ENCODE results near the gene AP3D1. TPM values are rescaled to one million over a fixed set of nuclear protein-coding genes. Genes with fewer than 3 reads are reported as not detected.

AP3D1 gene
- total RNA-seq, 1 donor: 121 TPM

DNA sequence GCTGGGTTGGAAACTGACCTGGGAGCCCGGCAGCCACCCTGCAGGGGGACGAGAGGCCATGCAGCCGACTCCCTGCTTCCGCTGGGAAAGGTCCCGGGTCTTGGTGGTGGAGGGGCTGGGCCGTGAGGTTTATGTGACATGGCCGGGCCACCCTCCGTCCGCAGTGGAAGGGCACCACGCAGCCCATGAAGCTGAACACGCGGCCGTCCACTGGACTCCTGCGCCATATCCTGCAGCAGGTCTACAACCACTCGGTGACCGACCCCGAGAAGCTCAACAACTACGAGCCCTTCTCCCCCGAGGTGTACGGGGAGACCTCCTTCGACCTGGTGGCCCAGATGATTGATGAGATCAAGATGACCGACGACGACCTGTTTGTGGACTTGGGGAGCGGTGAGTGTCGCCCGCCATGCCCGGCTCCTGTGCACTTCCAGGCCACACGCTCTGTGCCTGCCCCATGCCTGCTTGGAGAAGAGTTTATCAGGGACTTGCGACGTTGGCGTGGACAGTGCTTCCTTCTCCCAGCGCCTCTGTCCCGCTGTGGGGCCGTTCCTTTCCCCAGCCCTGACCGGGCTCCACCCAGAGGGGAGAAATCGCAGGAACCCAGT, 39.6 kb upstream of the AP3D1 start:
- H3K79me2 ChIP-seq (ENCODE audit: insufficient read depth, low read length): peaks cover 88% of the 10 kb centered on the region
- no peak overlapping the region for H3K27ac ChIP-seq (ENCODE audit: low read depth, low read length)
- H2AFZ ChIP-seq (ENCODE audit: low read length): no peak overlapping the region
- H3K4me1 ChIP-seq (ENCODE audit: insufficient read depth, low read length): peaks cover 14% of the 10 kb centered on the region
- no peaks in the 10 kb centered on the region for H3K27me3 ChIP-seq (ENCODE audit: insufficient read depth, low read length)
- H3K4me2 ChIP-seq (ENCODE audit: insufficient read depth, low read length): no peak overlapping the region
- TF ChIP-seq, protein P1, sequence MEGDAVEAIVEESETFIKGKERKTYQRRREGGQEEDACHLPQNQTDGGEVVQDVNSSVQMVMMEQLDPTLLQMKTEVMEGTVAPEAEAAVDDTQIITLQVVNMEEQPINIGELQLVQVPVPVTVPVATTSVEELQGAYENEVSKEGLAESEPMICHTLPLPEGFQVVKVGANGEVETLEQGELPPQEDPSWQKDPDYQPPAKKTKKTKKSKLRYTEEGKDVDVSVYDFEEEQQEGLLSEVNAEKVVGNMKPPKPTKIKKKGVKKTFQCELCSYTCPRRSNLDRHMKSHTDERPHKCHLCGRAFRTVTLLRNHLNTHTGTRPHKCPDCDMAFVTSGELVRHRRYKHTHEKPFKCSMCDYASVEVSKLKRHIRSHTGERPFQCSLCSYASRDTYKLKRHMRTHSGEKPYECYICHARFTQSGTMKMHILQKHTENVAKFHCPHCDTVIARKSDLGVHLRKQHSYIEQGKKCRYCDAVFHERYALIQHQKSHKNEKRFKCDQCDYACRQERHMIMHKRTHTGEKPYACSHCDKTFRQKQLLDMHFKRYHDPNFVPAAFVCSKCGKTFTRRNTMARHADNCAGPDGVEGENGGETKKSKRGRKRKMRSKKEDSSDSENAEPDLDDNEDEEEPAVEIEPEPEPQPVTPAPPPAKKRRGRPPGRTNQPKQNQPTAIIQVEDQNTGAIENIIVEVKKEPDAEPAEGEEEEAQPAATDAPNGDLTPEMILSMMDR (IDR thresholded peaks at IDR 0.05; ENCODE audit: extremely low read depth, low read depth, low read length): no peak
- no peaks in the 10 kb centered on the region for H3K9me3 ChIP-seq (ENCODE audit: low read depth, low read length)
- H3K4me3 ChIP-seq (ENCODE audit: insufficient read depth, low read length): no peak overlapping the region
- peaks cover 36% of the 10 kb centered on the region for H4K20me1 ChIP-seq (ENCODE audit: insufficient read depth, low read length)
- H3K36me3 ChIP-seq (ENCODE audit: insufficient read depth, low read length): peaks cover 65% of the 10 kb centered on the region
- no peak for DNase-seq (ENCODE audit: insufficient read length, low spot score, missing footprints)

DNA sequence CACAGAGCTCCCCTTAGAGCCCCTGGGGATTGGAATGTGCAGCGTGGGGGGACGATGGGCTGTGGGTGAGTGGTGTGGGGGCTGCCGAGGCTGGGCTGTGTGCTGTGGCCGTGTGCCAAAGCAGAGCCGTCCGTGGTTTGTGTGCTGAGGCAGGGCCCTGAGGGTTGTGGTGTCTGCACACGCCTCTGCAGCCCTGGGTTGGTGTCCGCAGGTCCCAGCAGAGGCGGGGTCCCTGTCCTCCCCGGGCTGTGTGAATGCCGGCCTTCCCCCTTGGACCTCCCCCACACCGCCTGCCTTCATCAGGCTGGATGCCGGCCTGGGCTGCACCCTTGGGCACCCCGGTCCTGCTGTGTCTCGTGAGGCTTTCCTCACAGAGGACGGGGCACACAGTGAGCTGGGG, 38.5 kb upstream of the AP3D1 start:
- no peak overlapping the region for H2AFZ ChIP-seq (ENCODE audit: low read length)
- TF ChIP-seq, protein P1 (IDR thresholded peaks at IDR 0.05; ENCODE audit: extremely low read depth, low read depth, low read length): no peak
- DNase-seq (ENCODE audit: insufficient read length, low spot score, missing footprints): no peak
- peak overlapping the region; percentile 72 for H3K27ac ChIP-seq (ENCODE audit: low read depth, low read length)
- H3K79me2 ChIP-seq (ENCODE audit: insufficient read depth, low read length): peaks cover 86% of the 10 kb centered on the region
- peaks cover 58% of the 10 kb centered on the region for H3K36me3 ChIP-seq (ENCODE audit: insufficient read depth, low read length)
- no peak overlapping the region for H3K4me3 ChIP-seq (ENCODE audit: insufficient read depth, low read length)
- peaks cover 39% of the 10 kb centered on the region for H4K20me1 ChIP-seq (ENCODE audit: insufficient read depth, low read length)
- no peaks in the 10 kb centered on the region for H3K9me3 ChIP-seq (ENCODE audit: low read depth, low read length)
- no peaks in the 10 kb centered on the region for H3K27me3 ChIP-seq (ENCODE audit: insufficient read depth, low read length)
- peaks cover 24% of the 10 kb centered on the region for H3K4me1 ChIP-seq (ENCODE audit: insufficient read depth, low read length)
- no peak overlapping the region for H3K4me2 ChIP-seq (ENCODE audit: insufficient read depth, low read length)

DNA sequence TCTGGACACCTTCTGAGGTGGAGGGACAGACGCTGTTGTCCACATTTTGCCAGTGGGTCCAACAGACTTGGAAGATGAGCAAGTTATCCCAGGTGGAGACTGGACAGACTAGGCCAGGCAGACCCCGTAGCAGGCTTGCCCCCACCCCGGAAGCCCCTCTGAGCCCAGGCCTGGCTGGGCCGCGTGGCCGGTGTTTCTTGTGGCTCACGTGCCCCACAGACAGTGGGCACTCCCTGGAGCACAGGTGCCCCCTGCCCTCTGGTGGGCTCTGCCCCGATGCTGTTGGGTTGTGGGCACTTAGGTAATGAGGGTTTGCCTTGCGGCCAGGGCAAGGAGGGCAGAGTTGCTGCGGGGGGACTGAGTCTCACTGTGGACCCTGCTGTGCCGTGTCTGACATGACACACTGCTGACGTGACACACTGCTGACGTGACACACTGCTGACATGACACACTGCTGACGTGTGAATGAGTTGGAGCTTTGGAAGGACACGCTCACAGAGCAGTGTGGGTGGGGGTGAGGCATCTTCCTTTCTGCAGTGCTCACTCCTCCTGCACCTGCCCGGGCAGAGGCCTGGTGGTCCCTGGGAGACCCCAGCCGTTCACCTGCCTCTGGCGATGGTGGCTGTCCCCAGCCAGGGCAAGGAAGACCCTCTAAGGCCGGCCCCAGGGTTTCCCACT, 37.5 kb upstream of the AP3D1 start:
- H3K36me3 ChIP-seq (ENCODE audit: insufficient read depth, low read length): peaks cover 58% of the 10 kb centered on the region
- DNase-seq (ENCODE audit: insufficient read length, low spot score, missing footprints): peak; percentile 97
- H4K20me1 ChIP-seq (ENCODE audit: insufficient read depth, low read length): peaks cover 49% of the 10 kb centered on the region
- H3K79me2 ChIP-seq (ENCODE audit: insufficient read depth, low read length): peaks cover 87% of the 10 kb centered on the region
- H2AFZ ChIP-seq (ENCODE audit: low read length): no peak overlapping the region
- H3K4me3 ChIP-seq (ENCODE audit: insufficient read depth, low read length): no peak overlapping the region
- H3K4me1 ChIP-seq (ENCODE audit: insufficient read depth, low read length): peaks cover 30% of the 10 kb centered on the region
- no peak overlapping the region for H3K4me2 ChIP-seq (ENCODE audit: insufficient read depth, low read length)
- no peaks in the 10 kb centered on the region for H3K9me3 ChIP-seq (ENCODE audit: low read depth, low read length)
- H3K27me3 ChIP-seq (ENCODE audit: insufficient read depth, low read length): no peaks in the 10 kb centered on the region
- H3K27ac ChIP-seq (ENCODE audit: low read depth, low read length): peak overlapping the region; percentile 72
- TF ChIP-seq, protein P1 (IDR thresholded peaks at IDR 0.05; ENCODE audit: extremely low read depth, low read depth, low read length): no peak

DNA sequence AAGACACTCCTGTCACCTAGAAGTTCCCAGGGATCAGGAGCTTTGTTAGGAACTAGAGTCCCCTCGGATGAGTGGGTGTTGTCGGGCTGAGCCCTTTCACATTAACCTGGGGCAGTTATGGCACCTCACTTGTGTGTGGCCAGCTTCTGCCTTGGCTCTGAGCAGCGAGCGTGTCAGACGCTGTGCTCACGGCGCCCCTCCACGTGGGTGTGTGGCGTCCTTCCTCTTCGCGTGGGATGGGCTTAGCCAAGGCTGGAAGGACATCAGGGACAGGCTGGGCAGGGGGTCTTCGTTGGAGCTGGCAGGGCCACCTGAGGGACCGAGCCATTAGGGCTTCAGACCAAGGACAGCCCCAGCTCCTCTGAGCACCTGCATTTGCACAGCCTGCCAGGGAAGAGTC, 35.8 kb upstream of the AP3D1 start:
- peaks cover 49% of the 10 kb centered on the region for H3K36me3 ChIP-seq (ENCODE audit: insufficient read depth, low read length)
- peaks cover 55% of the 10 kb centered on the region for H4K20me1 ChIP-seq (ENCODE audit: insufficient read depth, low read length)
- no peak overlapping the region for H3K4me2 ChIP-seq (ENCODE audit: insufficient read depth, low read length)
- H3K27ac ChIP-seq (ENCODE audit: low read depth, low read length): peak overlapping the region; percentile 88
- no peaks in the 10 kb centered on the region for H3K9me3 ChIP-seq (ENCODE audit: low read depth, low read length)
- H3K79me2 ChIP-seq (ENCODE audit: insufficient read depth, low read length): peaks cover 87% of the 10 kb centered on the region
- H3K27me3 ChIP-seq (ENCODE audit: insufficient read depth, low read length): no peaks in the 10 kb centered on the region
- TF ChIP-seq, protein P1 (IDR thresholded peaks at IDR 0.05; ENCODE audit: extremely low read depth, low read depth, low read length): no peak
- H3K4me3 ChIP-seq (ENCODE audit: insufficient read depth, low read length): no peak overlapping the region
- no peak for DNase-seq (ENCODE audit: insufficient read length, low spot score, missing footprints)
- no peak overlapping the region for H2AFZ ChIP-seq (ENCODE audit: low read length)
- H3K4me1 ChIP-seq (ENCODE audit: insufficient read depth, low read length): peaks cover 40% of the 10 kb centered on the region
